Mesothelial cell of epicardium (in vitro differentiated cells): Measurements from ENCODE around the gene ABCA13. TPM values are rescaled to one million over a fixed set of nuclear protein-coding genes. Genes with fewer than 3 reads are reported as not detected.
A peak's percentile ranks its signal among the peaks of the same experiment; 100 is the strongest.

Experiments
- DNase-seq, 2 experiments: peaks; one replicate each; pipeline ENCODE4 v3.0.0; 2021; ENCODE audit warnings: low spot score in 2 of 2; ENCODE audit not compliant: unreplicated experiment in 2 of 2
- H3K27ac Mint-ChIP-seq: 2 replicates; pipeline ENCODE4 v1.8.0; 2021; ENCODE audit warnings: mixed read lengths
- H3K27me3 Mint-ChIP-seq: 2 replicates; pipeline ENCODE4 v1.8.0; 2021; ENCODE audit warnings: low read depth, mixed read lengths
- H3K36me3 Mint-ChIP-seq: 2 replicates; pipeline ENCODE4 v1.8.0; 2021; ENCODE audit warnings: mixed read lengths
- H3K4me1 Mint-ChIP-seq: 2 replicates; pipeline ENCODE4 v1.8.0; 2021; ENCODE audit warnings: mixed read lengths
- H3K4me3 Mint-ChIP-seq: 2 replicates; pipeline ENCODE4 v1.8.0; 2021; ENCODE audit warnings: mild to moderate bottlenecking, moderate library complexity, mixed read lengths
- H3K9me3 Mint-ChIP-seq: 2 replicates; pipeline ENCODE4 v1.8.0; 2021; ENCODE audit warnings: mixed read lengths
- total RNA-seq: library from RNA; stranded (reverse); gene quantifications from 3 replicates; pipeline ENCODE4 v1.2.1, GENCODE V29; 2021
- TF ChIP-seq, protein P1 (sequence below): fragments of 200-600 bp; sonication (generic); IDR thresholded peaks from one replicate; pipeline ENCODE4 v1.5.0; 2021; ENCODE audit warnings: antibody characterized with exemption; ENCODE audit not compliant: unreplicated experiment

The ABCA13 gene, protein sequence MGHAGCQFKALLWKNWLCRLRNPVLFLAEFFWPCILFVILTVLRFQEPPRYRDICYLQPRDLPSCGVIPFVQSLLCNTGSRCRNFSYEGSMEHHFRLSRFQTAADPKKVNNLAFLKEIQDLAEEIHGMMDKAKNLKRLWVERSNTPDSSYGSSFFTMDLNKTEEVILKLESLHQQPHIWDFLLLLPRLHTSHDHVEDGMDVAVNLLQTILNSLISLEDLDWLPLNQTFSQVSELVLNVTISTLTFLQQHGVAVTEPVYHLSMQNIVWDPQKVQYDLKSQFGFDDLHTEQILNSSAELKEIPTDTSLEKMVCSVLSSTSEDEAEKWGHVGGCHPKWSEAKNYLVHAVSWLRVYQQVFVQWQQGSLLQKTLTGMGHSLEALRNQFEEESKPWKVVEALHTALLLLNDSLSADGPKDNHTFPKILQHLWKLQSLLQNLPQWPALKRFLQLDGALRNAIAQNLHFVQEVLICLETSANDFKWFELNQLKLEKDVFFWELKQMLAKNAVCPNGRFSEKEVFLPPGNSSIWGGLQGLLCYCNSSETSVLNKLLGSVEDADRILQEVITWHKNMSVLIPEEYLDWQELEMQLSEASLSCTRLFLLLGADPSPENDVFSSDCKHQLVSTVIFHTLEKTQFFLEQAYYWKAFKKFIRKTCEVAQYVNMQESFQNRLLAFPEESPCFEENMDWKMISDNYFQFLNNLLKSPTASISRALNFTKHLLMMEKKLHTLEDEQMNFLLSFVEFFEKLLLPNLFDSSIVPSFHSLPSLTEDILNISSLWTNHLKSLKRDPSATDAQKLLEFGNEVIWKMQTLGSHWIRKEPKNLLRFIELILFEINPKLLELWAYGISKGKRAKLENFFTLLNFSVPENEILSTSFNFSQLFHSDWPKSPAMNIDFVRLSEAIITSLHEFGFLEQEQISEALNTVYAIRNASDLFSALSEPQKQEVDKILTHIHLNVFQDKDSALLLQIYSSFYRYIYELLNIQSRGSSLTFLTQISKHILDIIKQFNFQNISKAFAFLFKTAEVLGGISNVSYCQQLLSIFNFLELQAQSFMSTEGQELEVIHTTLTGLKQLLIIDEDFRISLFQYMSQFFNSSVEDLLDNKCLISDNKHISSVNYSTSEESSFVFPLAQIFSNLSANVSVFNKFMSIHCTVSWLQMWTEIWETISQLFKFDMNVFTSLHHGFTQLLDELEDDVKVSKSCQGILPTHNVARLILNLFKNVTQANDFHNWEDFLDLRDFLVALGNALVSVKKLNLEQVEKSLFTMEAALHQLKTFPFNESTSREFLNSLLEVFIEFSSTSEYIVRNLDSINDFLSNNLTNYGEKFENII (N-terminal part only)
- 0.24 to 0.29 TPM (median 0.25 TPM) in 3 replicates for total RNA-seq

DNA sequence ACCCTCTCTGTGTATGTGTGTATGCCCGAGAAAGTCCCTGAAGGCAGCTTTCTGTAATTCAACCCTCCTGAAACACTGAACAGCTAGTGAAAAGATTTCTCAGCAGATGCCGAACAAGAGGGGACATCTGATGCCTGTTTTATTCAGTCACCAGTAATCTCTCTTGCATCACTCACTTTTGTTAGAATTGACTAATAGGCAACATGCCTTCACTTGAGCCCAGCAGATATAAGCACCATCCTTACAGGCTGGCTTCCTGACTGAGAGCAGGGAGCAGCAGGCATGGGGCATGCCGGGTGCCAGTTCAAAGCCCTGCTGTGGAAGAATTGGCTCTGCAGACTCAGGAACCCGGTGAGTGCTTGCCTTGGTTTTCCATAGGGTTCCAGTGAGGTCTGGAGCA is at the start of gene ABCA13:
TSS of gene ABCA13 (plus strand) at position 257 of the 400 bp plus-strand sequence. CDS start at position 283, 26 bp downstream.
- H3K27ac Mint-ChIP-seq, result no peak within 1 kb of the TSS
- peaks cover 32% of the 10 kb centered on the region for H3K9me3 Mint-ChIP-seq
- TF ChIP-seq, protein P1, sequence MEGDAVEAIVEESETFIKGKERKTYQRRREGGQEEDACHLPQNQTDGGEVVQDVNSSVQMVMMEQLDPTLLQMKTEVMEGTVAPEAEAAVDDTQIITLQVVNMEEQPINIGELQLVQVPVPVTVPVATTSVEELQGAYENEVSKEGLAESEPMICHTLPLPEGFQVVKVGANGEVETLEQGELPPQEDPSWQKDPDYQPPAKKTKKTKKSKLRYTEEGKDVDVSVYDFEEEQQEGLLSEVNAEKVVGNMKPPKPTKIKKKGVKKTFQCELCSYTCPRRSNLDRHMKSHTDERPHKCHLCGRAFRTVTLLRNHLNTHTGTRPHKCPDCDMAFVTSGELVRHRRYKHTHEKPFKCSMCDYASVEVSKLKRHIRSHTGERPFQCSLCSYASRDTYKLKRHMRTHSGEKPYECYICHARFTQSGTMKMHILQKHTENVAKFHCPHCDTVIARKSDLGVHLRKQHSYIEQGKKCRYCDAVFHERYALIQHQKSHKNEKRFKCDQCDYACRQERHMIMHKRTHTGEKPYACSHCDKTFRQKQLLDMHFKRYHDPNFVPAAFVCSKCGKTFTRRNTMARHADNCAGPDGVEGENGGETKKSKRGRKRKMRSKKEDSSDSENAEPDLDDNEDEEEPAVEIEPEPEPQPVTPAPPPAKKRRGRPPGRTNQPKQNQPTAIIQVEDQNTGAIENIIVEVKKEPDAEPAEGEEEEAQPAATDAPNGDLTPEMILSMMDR, result no peak
- no peaks in the 10 kb centered on the region for H3K4me1 Mint-ChIP-seq
- H3K36me3 Mint-ChIP-seq, result no peaks in the 10 kb centered on the region
- no peak for DNase-seq
- no peak within 1 kb of the TSS for H3K4me3 Mint-ChIP-seq
- H3K27me3 Mint-ChIP-seq, result no peaks in the 10 kb centered on the region

DNA sequence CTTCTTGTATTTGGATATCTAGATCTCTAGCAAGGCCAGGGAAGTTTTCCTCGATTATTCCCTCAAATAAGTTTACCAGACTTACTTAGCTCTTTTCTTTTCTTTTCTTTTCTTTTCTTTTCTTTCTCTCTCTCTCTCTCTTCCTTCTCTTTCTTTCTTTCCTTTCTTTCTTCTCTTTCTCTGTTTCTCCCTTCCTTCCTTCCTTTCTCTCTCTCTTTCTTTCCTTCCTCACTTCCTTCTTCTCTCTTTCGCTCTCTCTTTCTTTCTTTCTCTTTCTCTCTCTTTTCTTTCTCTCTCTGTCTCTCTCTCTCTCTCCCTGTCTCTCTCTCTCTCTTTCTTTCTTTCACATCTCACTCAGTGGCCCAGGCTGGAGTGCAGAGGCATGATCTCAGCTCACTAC is 45.2 kb upstream of the ABCA13 start:
- TF ChIP-seq, protein P1, result no peak
- Mint-ChIP-seq H3K9me3 (peaks cover 66% of the 10 kb centered on the region), H3K4me1 (peaks cover 13% of the 10 kb centered on the region), H3K4me3 (no peak overlapping the region), H3K36me3 (peaks cover 11% of the 10 kb centered on the region), H3K27me3 (no peaks in the 10 kb centered on the region), H3K27ac (no peak overlapping the region)
- DNase-seq, result no peak

DNA sequence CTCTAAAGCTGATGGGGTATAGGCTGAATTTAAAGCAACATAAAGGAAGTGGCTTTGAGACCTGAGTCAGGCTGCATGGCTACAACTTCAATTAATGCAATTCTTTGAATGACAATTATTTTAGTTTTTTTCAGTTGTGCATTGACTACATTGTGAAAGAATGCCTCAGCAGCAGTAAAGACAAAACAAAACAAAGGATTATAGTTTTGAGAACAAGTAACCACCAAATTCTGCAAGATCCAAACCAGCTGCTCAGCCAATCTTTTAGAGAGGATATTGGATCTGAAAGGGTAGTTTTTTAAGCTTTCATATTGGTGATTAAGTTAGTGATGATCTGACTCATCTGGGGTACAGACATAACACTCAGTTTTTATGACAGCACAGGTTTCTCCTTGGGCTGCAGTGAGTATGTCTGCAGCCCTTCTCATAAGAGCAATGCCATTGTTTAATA is 40.6 kb upstream of the ABCA13 start:
- Mint-ChIP-seq H3K9me3 (peaks cover 26% of the 10 kb centered on the region), H3K27ac (peak overlapping the region; percentile 82), H3K4me3 (no peak overlapping the region), H3K4me1 (peaks cover 13% of the 10 kb centered on the region), H3K27me3 (no peaks in the 10 kb centered on the region), H3K36me3 (peaks cover 2% of the 10 kb centered on the region)
- DNase-seq, result no peak
- TF ChIP-seq, protein P1, result no peak

DNA sequence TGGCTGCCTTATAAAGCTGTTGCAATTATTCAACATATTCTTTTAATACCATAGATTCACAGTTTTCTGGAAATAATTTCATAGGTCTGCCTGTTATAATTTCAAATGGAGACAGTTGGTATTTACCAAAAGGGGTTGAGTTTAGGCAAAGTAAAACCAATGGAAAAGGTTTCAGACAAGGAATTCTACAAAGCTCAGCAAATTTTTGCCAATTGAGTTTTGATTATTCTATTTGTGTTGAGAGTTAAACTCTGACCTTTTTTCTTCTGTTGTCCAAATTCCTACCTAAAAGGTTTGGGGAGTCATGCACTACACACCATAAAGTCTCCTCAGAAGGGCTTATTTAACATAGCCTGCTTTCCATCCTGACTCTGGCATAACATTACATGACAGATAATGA is 38.5 kb upstream of the ABCA13 start:
- peaks cover 13% of the 10 kb centered on the region for H3K4me1 Mint-ChIP-seq
- H3K9me3 Mint-ChIP-seq, result peaks cover 23% of the 10 kb centered on the region
- H3K27me3 Mint-ChIP-seq, result no peaks in the 10 kb centered on the region
- peaks cover 7% of the 10 kb centered on the region for H3K36me3 Mint-ChIP-seq
- no peak overlapping the region for H3K4me3 Mint-ChIP-seq
- H3K27ac Mint-ChIP-seq, result no peak overlapping the region
- DNase-seq, result no peak
- TF ChIP-seq, protein P1, result no peak

DNA sequence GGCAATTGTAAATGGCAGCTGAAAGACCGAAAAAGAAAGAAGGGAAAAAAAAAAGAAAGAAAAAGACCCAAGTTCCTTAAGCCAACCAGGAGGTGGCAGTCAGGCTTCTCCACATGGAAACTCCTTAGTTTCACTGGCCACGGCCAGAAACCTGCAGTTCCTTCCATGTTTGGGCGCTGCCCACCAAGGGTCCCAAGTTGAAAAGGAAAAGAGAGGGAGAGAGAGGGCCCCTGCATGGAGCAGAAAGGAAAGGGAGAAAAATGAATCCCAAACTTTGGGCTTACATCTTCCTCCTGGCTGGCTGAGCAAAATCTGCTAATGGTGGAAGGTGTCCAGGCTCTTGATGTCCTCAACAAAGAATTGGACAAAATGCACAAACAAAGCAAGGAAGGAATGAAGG is 31.8 kb upstream of the ABCA13 start:
- TF ChIP-seq, protein P1, result no peak
- Mint-ChIP-seq H3K27ac (no peak overlapping the region), H3K4me3 (no peak overlapping the region), H3K27me3 (no peaks in the 10 kb centered on the region), H3K9me3 (peaks cover 48% of the 10 kb centered on the region), H3K4me1 (peaks cover 12% of the 10 kb centered on the region), H3K36me3 (peaks cover 14% of the 10 kb centered on the region)
- no peak for DNase-seq
